Mucosa of rectum (tissue), 2 donors: ENCODE results near the gene NBEA.

ENCODE experiments used
- H3K27ac ChIP-seq, 2 donors: one replicate each; pipeline ENCODE4 v1.7.0; 2013; ENCODE audit warnings: inconsistent platforms in 2 of 2, low read depth in 2 of 2, low read length in 2 of 2
- H3K27me3 ChIP-seq, 2 donors: one replicate each; pipeline ENCODE4 v1.7.0; 2013; ENCODE audit warnings: low read length in 2 of 2; ENCODE audit not compliant: control insufficient read depth in 2 of 2, insufficient read depth in 2 of 2
- H3K36me3 ChIP-seq, 2 donors: one replicate each; pipeline ENCODE4 v1.7.0; 2013; ENCODE audit warnings: low read length in 2 of 2; ENCODE audit not compliant: control insufficient read depth in 2 of 2, insufficient read depth in 2 of 2
- H3K4me1 ChIP-seq, 2 donors: one replicate each; pipeline ENCODE4 v1.7.0; 2013; ENCODE audit warnings: low read length in 2 of 2, mild to moderate bottlenecking in 1 of 2; ENCODE audit not compliant: control insufficient read depth in 2 of 2, insufficient read depth in 2 of 2
- H3K4me3 ChIP-seq, 2 donors: one replicate each; pipeline ENCODE4 v1.7.0; 2013; ENCODE audit warnings: low read length in 2 of 2
- H3K9ac ChIP-seq, 2 donors: one replicate each; pipeline ENCODE4 v1.7.0; 2013; ENCODE audit warnings: low read length in 2 of 2, low read depth in 1 of 2, mild to moderate bottlenecking in 1 of 2
- H3K9me3 ChIP-seq, 2 donors: one replicate each; pipeline ENCODE4 v1.7.0; 2013; ENCODE audit warnings: low read length in 2 of 2; ENCODE audit not compliant: control insufficient read depth in 2 of 2
- donor health status: healthy.
- donor health status: Normal muscosa, but diverticular disease.

Gene NBEA

GRCh38 chr13:35501661-35502235 is 559.7 kb downstream of the NBEA start:
- Histone ChIP-seq H3K9me3 (no peaks in the 10 kb centered on the region), H3K36me3 (no peaks in the 10 kb centered on the region), H3K27me3 (no peaks in the 10 kb centered on the region), H3K4me1 (no peaks in the 10 kb centered on the region), H3K4me3 (no peak overlapping the region), H3K27ac (no peak overlapping the region), H3K9ac (no peak overlapping the region)

DNA sequence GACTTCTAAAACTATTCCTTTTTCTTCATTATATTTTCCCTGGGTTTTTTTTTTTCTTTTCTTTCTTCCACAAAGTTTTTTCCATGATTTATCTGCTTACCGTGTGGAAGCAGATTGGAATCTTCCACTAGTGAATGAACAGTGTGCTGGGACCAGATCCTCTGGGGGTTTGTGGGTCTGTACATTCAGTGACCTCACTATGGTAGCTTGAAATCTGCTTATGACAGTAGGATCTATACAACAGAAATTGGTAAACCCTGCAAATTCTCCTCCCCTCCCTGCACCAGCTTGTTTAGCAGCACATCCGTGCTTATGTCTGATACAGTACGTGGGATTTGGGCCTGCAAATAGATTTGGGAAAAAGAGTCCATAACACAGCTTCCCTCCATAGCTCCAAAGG is 560.4 kb downstream of the NBEA start:
- Histone ChIP-seq H3K9ac (no peak overlapping the region), H3K9me3 (no peaks in the 10 kb centered on the region), H3K4me1 (no peaks in the 10 kb centered on the region), H3K36me3 (no peaks in the 10 kb centered on the region), H3K4me3 (no peak overlapping the region), H3K27me3 (no peaks in the 10 kb centered on the region), H3K27ac (no peak overlapping the region)

- Histone ChIP-seq H3K36me3 (no peaks in the 10 kb centered on the region), H3K9me3 (no peaks in the 10 kb centered on the region), H3K9ac (no peak overlapping the region), H3K27ac (no peak overlapping the region), H3K4me1 (no peaks in the 10 kb centered on the region), H3K4me3 (no peak overlapping the region), H3K27me3 (no peaks in the 10 kb centered on the region)
Observed at GRCh38 chr13:35512271-35512920, 570.3 kb downstream of the NBEA start.

GRCh38 chr13:35514061-35514477 is 572.0 kb downstream of the NBEA start:
- H3K36me3 ChIP-seq: no peaks in the 10 kb centered on the region
- no peaks in the 10 kb centered on the region for H3K27me3 ChIP-seq
- H3K9ac ChIP-seq: no peak overlapping the region
- no peak overlapping the region for H3K4me3 ChIP-seq
- H3K9me3 ChIP-seq: no peaks in the 10 kb centered on the region
- no peak overlapping the region for H3K27ac ChIP-seq
- H3K4me1 ChIP-seq: no peaks in the 10 kb centered on the region

DNA sequence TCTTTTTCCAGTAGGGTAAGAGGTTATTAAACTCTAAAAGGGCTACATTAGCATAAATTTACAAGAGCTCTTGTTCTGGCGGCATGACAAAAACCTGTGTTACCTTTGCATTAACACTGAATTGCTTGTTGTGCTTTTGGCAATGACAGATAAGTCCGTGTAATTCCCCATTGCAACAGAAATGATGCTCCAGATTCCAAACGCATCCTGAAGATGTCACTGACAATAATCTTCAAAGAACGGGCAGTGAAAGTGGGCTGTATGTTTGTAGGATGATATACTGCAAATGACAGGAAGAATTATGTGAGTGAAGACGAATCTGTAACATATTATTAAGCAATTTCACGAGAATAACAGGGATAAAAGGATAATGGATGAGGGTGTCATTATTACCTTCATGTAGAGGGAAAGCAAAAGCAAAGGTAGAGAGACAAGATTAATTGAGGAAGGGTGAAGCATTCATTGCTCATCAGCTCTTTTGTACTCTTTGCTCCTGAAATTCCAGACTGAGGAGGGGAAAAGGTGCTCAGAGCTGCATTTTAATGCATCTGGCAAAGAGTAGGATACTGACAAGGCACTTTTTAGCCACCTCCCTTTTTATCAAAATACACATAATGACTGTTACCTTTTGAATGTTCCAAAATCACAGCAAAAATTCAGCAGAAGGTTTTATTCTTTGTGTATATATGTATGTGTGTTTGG is 572.9 kb downstream of the NBEA start:
- no peaks in the 10 kb centered on the region for H3K9me3 ChIP-seq
- H3K4me1 ChIP-seq: no peaks in the 10 kb centered on the region
- no peak overlapping the region for H3K9ac ChIP-seq
- no peak overlapping the region for H3K4me3 ChIP-seq
- H3K36me3 ChIP-seq: no peaks in the 10 kb centered on the region
- no peak overlapping the region for H3K27ac ChIP-seq
- H3K27me3 ChIP-seq: no peaks in the 10 kb centered on the region

DNA sequence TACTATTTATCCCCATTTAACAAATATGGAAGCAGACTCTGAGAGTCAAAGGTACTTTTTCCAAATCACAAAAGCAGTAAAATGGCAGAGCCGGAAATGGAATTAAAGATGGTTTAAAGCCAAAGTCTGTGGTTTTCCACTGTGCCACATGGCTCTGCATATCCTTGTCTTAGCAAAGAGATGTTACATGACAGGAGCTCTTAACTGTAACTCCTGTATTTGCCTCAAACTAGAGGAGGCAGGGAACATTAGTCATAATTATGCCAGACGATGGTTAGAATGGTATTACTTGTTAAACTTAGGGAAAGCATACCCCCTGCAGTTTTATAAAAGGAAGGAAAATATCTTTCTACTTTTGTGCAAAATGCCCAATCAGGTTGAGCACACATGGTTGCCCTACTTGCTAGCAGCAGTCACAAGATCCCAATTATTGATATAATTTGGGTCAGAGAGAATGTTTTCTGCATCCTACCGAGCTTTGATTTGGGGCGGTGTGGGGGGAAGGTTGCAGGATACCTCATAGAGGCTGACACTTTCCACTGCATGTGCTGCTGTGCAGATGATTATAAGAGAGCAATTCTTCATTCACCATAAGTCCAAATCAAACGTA is 576.4 kb downstream of the NBEA start:
- no peaks in the 10 kb centered on the region for H3K36me3 ChIP-seq
- H3K9ac ChIP-seq: no peak overlapping the region
- H3K4me3 ChIP-seq: no peak overlapping the region
- no peaks in the 10 kb centered on the region for H3K27me3 ChIP-seq
- no peak overlapping the region for H3K27ac ChIP-seq
- no peaks in the 10 kb centered on the region for H3K4me1 ChIP-seq
- H3K9me3 ChIP-seq: no peaks in the 10 kb centered on the region

GRCh38 chr13:35524171-35524570 is 582.1 kb downstream of the NBEA start:
- Histone ChIP-seq H3K4me1 (no peaks in the 10 kb centered on the region), H3K9ac (no peak overlapping the region), H3K36me3 (no peaks in the 10 kb centered on the region), H3K27me3 (no peaks in the 10 kb centered on the region), H3K9me3 (no peaks in the 10 kb centered on the region), H3K27ac (no peak overlapping the region), H3K4me3 (no peak overlapping the region)

GRCh38 chr13:35526577-35526976 is 584.5 kb downstream of the NBEA start:
- no peak overlapping the region for H3K4me3 ChIP-seq
- no peak overlapping the region for H3K27ac ChIP-seq
- H3K36me3 ChIP-seq: no peaks in the 10 kb centered on the region
- no peaks in the 10 kb centered on the region for H3K9me3 ChIP-seq
- no peak overlapping the region for H3K9ac ChIP-seq
- H3K27me3 ChIP-seq: no peaks in the 10 kb centered on the region
- H3K4me1 ChIP-seq: no peaks in the 10 kb centered on the region

DNA sequence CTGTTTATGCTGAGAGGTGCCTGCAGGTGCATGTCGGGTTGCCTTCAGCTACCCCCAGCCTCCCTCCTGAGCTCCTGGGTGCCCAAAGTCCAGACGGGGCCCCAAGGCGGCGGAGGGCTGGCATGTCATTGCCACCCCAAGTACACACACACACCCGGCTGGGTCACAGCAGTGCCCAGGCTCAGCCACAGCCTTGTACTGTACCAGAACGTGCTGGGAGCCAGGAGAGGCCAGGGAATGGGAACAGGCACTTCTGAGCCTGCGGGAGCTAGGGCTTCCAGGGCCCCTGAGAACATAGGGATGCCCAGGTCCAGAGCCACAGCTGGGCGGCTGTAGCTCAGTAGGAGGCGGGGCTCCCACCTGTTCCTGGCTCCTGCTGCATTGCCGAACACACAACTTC is 585.4 kb downstream of the NBEA start:
- Histone ChIP-seq H3K27ac (no peak overlapping the region), H3K4me1 (no peaks in the 10 kb centered on the region), H3K9me3 (no peaks in the 10 kb centered on the region), H3K9ac (no peak overlapping the region), H3K27me3 (no peaks in the 10 kb centered on the region), H3K4me3 (no peak overlapping the region), H3K36me3 (no peaks in the 10 kb centered on the region)

GRCh38 chr13:35530147-35530546 is 588.1 kb downstream of the NBEA start:
- Histone ChIP-seq H3K9ac (no peak overlapping the region), H3K9me3 (no peaks in the 10 kb centered on the region), H3K27me3 (no peaks in the 10 kb centered on the region), H3K27ac (no peak overlapping the region), H3K4me1 (no peaks in the 10 kb centered on the region), H3K36me3 (no peaks in the 10 kb centered on the region), H3K4me3 (no peak overlapping the region)
